ENCODE data around the gene SYNPO2.
"Not testable (repeated sequence)": the region's sequence is repeated elsewhere in the genome, so short reads cannot be mapped to it uniquely, and the experiment has no call there.

The SYNPO2 gene

DNA sequence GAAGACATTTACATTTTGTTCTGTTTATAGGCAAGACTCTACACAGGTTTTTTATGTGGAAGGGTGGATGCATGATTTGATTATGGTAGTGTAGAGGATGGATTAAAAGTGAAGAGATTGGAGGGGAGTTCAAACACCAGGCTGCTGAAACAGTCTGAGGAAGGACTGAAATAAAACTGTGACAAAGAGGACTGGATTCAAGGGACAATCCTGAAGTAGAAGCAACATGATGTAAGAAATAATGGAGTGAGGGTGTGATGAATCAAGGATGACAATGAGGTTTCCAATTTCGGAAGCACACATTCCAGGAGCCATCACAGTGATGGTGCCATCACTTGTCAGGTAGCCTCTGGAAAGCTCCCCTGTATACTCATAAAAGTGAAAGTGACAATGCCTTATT lies 103.5 kb downstream of the SYNPO2 start:
- no peaks in the 10 kb centered on the region for H3K36me3 ChIP-seq (ENCODE audit: control insufficient read depth in 1 of 2, insufficient read depth in 2 of 2, low read length in 2 of 2)
- no peak overlapping the region for H3K4me3 ChIP-seq (ENCODE audit: low read depth in 1 of 2, low read length in 2 of 2)
- H3K27me3 ChIP-seq (ENCODE audit: control insufficient read depth in 1 of 2, insufficient read depth in 2 of 2, low read length in 2 of 2) = no peaks in the 10 kb centered on the region
- no peaks in the 10 kb centered on the region for H3K4me1 ChIP-seq (ENCODE audit: control insufficient read depth in 1 of 2, insufficient read depth in 2 of 2, low read length in 2 of 2)
- no peaks in the 10 kb centered on the region for H3K9me3 ChIP-seq (ENCODE audit: control insufficient read depth in 1 of 2, low read length in 2 of 2)
- no peak overlapping the region for H3K9ac ChIP-seq (ENCODE audit: low read depth in 1 of 2, low read length in 2 of 2)
- H3K27ac ChIP-seq (ENCODE audit: low read depth, low read length) = no peak overlapping the region

GRCh38 chr4:118993333-118993732 lies 104.7 kb downstream of the SYNPO2 start:
- Histone ChIP-seq H3K4me1 (ENCODE audit: control insufficient read depth in 1 of 2, insufficient read depth in 2 of 2, low read length in 2 of 2) (no peaks in the 10 kb centered on the region), H3K27ac (ENCODE audit: low read depth, low read length) (peak overlapping the region; percentile 33), H3K4me3 (ENCODE audit: low read depth in 1 of 2, low read length in 2 of 2) (no peak overlapping the region)

DNA sequence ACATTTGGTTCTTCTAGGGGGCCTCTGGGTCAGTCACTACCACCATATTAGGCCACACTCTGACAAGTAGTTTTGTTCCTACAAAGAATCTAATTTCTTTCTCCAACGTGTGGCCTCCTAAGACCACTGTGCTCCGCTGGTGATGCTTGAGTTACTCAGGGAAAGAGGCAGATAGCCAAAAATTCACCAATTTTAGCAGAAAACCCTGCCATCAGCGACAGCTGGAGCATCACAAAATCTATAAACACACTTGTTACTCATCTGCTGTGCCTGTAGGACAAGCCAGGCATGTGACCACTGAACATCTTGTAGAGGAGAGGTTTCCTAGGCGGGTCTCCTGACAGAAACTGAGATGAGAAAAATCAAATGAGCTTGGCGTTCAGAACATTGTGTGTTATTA lies 105.4 kb downstream of the SYNPO2 start:
- H3K4me1 ChIP-seq (ENCODE audit: control insufficient read depth in 1 of 2, insufficient read depth in 2 of 2, low read length in 2 of 2) = no peaks in the 10 kb centered on the region
- H3K27me3 ChIP-seq (ENCODE audit: control insufficient read depth in 1 of 2, insufficient read depth in 2 of 2, low read length in 2 of 2) = no peaks in the 10 kb centered on the region
- H3K27ac ChIP-seq (ENCODE audit: low read depth, low read length) = no peak overlapping the region

More at GRCh38 chr4:118993333-118993732, 104.7 kb downstream of the SYNPO2 start:
- Histone ChIP-seq H3K27me3 (ENCODE audit: control insufficient read depth in 1 of 2, insufficient read depth in 2 of 2, low read length in 2 of 2) (no peaks in the 10 kb centered on the region), H3K36me3 (ENCODE audit: control insufficient read depth in 1 of 2, insufficient read depth in 2 of 2, low read length in 2 of 2) (no peaks in the 10 kb centered on the region), H3K9me3 (ENCODE audit: control insufficient read depth in 1 of 2, low read length in 2 of 2) (no peaks in the 10 kb centered on the region), H3K9ac (ENCODE audit: low read depth in 1 of 2, low read length in 2 of 2) (no peak overlapping the region)

GRCh38 chr4:118995693-118996391 lies 107.2 kb downstream of the SYNPO2 start:
- Histone ChIP-seq H3K4me1 (ENCODE audit: control insufficient read depth in 1 of 2, insufficient read depth in 2 of 2, low read length in 2 of 2) (no peaks in the 10 kb centered on the region), H3K27ac (ENCODE audit: low read depth, low read length) (no peak overlapping the region), H3K9ac (ENCODE audit: low read depth in 1 of 2, low read length in 2 of 2) (no peak overlapping the region), H3K9me3 (ENCODE audit: control insufficient read depth in 1 of 2, low read length in 2 of 2) (no peaks in the 10 kb centered on the region), H3K27me3 (ENCODE audit: control insufficient read depth in 1 of 2, insufficient read depth in 2 of 2, low read length in 2 of 2) (no peaks in the 10 kb centered on the region), H3K4me3 (ENCODE audit: low read depth in 1 of 2, low read length in 2 of 2) (no peak overlapping the region), H3K36me3 (ENCODE audit: control insufficient read depth in 1 of 2, insufficient read depth in 2 of 2, low read length in 2 of 2) (no peaks in the 10 kb centered on the region)

More for the DNA sequence above, 105.4 kb downstream of the SYNPO2 start:
- Histone ChIP-seq H3K9me3 (ENCODE audit: control insufficient read depth in 1 of 2, low read length in 2 of 2) (no peaks in the 10 kb centered on the region), H3K36me3 (ENCODE audit: control insufficient read depth in 1 of 2, insufficient read depth in 2 of 2, low read length in 2 of 2) (no peaks in the 10 kb centered on the region), H3K9ac (ENCODE audit: low read depth in 1 of 2, low read length in 2 of 2) (no peak overlapping the region), H3K4me3 (ENCODE audit: low read depth in 1 of 2, low read length in 2 of 2) (no peak overlapping the region)

DNA sequence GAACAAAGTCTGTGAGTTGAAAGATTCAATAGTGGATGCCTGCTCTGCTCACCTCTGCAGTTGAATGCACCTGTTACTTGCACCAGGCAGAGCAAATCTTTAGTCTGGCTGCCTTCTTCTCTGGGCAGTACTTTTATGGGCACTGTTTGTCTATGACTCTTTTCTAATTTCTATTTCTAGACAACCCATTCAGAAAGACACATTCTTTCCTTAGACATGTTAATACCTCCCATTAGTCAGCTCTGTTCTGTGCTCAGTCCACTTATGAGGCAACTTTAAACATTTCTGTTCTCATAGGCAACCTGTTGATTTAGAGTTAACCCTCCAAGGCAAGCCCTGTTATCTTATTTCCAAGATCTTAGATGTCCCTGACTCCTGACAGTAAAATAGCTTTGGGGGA lies 108.9 kb downstream of the SYNPO2 start:
- no peaks in the 10 kb centered on the region for H3K36me3 ChIP-seq (ENCODE audit: control insufficient read depth in 1 of 2, insufficient read depth in 2 of 2, low read length in 2 of 2)
- no peak overlapping the region for H3K4me3 ChIP-seq (ENCODE audit: low read depth in 1 of 2, low read length in 2 of 2)
- H3K9ac ChIP-seq (ENCODE audit: low read depth in 1 of 2, low read length in 2 of 2) = no peak overlapping the region
- H3K27me3 ChIP-seq (ENCODE audit: control insufficient read depth in 1 of 2, insufficient read depth in 2 of 2, low read length in 2 of 2) = no peaks in the 10 kb centered on the region
- no peaks in the 10 kb centered on the region for H3K4me1 ChIP-seq (ENCODE audit: control insufficient read depth in 1 of 2, insufficient read depth in 2 of 2, low read length in 2 of 2)
- H3K9me3 ChIP-seq (ENCODE audit: control insufficient read depth in 1 of 2, low read length in 2 of 2) = no peaks in the 10 kb centered on the region
- no peak overlapping the region for H3K27ac ChIP-seq (ENCODE audit: low read depth, low read length)

DNA sequence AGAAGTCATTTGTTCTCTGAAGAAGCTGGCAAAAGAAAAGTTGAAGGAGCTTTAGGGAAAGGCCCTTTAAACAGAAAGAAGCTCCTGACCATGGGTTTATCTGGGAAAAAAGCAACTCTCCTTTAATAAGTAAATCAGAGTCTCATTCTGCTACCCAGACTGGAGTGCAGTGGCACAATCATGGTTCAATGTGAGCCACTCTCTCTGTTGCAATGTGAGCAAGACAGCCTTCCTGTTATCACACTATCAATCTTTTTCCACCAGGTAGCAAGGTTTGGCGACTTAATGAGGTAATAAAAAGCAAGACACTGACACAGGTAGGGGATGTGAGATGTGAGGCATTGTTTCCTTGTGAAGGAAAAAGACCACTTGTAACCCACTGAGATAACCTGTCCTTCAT lies 111.3 kb downstream of the SYNPO2 start:
- Histone ChIP-seq H3K27me3 (ENCODE audit: control insufficient read depth in 1 of 2, insufficient read depth in 2 of 2, low read length in 2 of 2) (no peaks in the 10 kb centered on the region), H3K4me3 (ENCODE audit: low read depth in 1 of 2, low read length in 2 of 2) (no peak overlapping the region), H3K9ac (ENCODE audit: low read depth in 1 of 2, low read length in 2 of 2) (no peak overlapping the region), H3K36me3 (ENCODE audit: control insufficient read depth in 1 of 2, insufficient read depth in 2 of 2, low read length in 2 of 2) (no peaks in the 10 kb centered on the region), H3K4me1 (ENCODE audit: control insufficient read depth in 1 of 2, insufficient read depth in 2 of 2, low read length in 2 of 2) (no peaks in the 10 kb centered on the region), H3K27ac (ENCODE audit: low read depth, low read length) (peak overlapping the region; percentile 21), H3K9me3 (ENCODE audit: control insufficient read depth in 1 of 2, low read length in 2 of 2) (no peaks in the 10 kb centered on the region)

DNA sequence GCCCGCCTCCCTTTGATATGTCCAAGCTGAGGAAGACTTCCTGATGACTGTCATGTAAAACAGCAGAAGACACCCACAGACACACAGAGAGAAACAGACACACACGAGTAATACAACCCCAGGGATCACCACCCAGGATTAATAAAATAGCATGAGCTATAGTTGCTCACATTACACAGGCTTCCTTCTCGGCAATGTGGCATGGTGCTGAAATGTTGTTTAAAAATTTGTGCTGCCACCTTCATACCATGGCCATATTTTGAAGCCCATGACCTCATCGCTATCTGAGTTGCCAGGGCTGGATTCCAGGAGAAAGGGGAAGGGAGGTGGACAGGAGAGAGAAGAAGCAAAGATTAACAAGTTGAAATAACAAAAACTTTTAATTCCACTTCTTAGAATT lies 111.7 kb downstream of the SYNPO2 start:
- no peaks in the 10 kb centered on the region for H3K27me3 ChIP-seq (ENCODE audit: control insufficient read depth in 1 of 2, insufficient read depth in 2 of 2, low read length in 2 of 2)
- no peak overlapping the region for H3K27ac ChIP-seq (ENCODE audit: low read depth, low read length)
- no peak overlapping the region for H3K4me3 ChIP-seq (ENCODE audit: low read depth in 1 of 2, low read length in 2 of 2)
- no peaks in the 10 kb centered on the region for H3K36me3 ChIP-seq (ENCODE audit: control insufficient read depth in 1 of 2, insufficient read depth in 2 of 2, low read length in 2 of 2)
- no peaks in the 10 kb centered on the region for H3K4me1 ChIP-seq (ENCODE audit: control insufficient read depth in 1 of 2, insufficient read depth in 2 of 2, low read length in 2 of 2)
- no peaks in the 10 kb centered on the region for H3K9me3 ChIP-seq (ENCODE audit: control insufficient read depth in 1 of 2, low read length in 2 of 2)
- no peak overlapping the region for H3K9ac ChIP-seq (ENCODE audit: low read depth in 1 of 2, low read length in 2 of 2)

GRCh38 chr4:119002476-119002875 lies 113.8 kb downstream of the SYNPO2 start:
- Histone ChIP-seq H3K36me3 (ENCODE audit: control insufficient read depth in 1 of 2, insufficient read depth in 2 of 2, low read length in 2 of 2) (no peaks in the 10 kb centered on the region), H3K4me3 (ENCODE audit: low read depth in 1 of 2, low read length in 2 of 2) (no peak overlapping the region), H3K9me3 (ENCODE audit: control insufficient read depth in 1 of 2, low read length in 2 of 2) (no peaks in the 10 kb centered on the region), H3K4me1 (ENCODE audit: control insufficient read depth in 1 of 2, insufficient read depth in 2 of 2, low read length in 2 of 2) (no peaks in the 10 kb centered on the region), H3K27ac (ENCODE audit: low read depth, low read length) (no peak overlapping the region), H3K9ac (ENCODE audit: low read depth in 1 of 2, low read length in 2 of 2) (no peak overlapping the region), H3K27me3 (ENCODE audit: control insufficient read depth in 1 of 2, insufficient read depth in 2 of 2, low read length in 2 of 2) (no peaks in the 10 kb centered on the region)

GRCh38 chr4:119003001-119003400 lies 114.3 kb downstream of the SYNPO2 start:
- not testable (repeated sequence) for H3K36me3 ChIP-seq (ENCODE audit: control insufficient read depth in 1 of 2, insufficient read depth in 2 of 2, low read length in 2 of 2); H3K4me1 ChIP-seq (ENCODE audit: control insufficient read depth in 1 of 2, insufficient read depth in 2 of 2, low read length in 2 of 2); H3K27ac ChIP-seq (ENCODE audit: low read depth, low read length); H3K9me3 ChIP-seq (ENCODE audit: control insufficient read depth in 1 of 2, low read length in 2 of 2); H3K4me3 ChIP-seq (ENCODE audit: low read depth in 1 of 2, low read length in 2 of 2); H3K9ac ChIP-seq (ENCODE audit: low read depth in 1 of 2, low read length in 2 of 2); H3K27me3 ChIP-seq (ENCODE audit: control insufficient read depth in 1 of 2, insufficient read depth in 2 of 2, low read length in 2 of 2)

DNA sequence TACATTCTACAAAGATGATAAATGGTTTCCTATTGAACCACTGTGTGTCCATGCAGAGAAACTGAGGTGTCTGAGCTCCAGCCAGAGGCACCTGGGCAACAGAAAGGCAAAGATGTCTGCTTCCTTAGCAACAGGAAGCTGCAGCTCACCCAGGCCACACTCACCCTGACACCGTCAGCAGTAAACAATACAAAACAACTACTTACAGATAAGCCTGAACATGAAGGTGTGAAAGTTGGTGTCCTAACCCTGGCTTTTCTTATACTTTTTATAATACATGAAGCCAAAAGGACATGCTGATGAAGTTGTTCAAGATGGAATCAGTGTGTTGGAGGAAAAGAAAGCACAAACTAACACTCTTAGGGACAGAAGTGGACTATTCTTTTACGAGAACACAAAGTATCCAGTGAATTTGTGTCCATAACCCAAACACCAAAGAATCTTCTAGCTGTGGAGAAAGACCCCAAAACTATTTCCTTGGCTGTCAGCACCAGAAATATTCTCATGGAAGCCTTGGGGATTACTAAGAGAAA lies 117.3 kb downstream of the SYNPO2 start:
- Histone ChIP-seq H3K9ac (ENCODE audit: low read depth in 1 of 2, low read length in 2 of 2) (no peak overlapping the region), H3K4me3 (ENCODE audit: low read depth in 1 of 2, low read length in 2 of 2) (no peak overlapping the region), H3K4me1 (ENCODE audit: control insufficient read depth in 1 of 2, insufficient read depth in 2 of 2, low read length in 2 of 2) (no peaks in the 10 kb centered on the region), H3K36me3 (ENCODE audit: control insufficient read depth in 1 of 2, insufficient read depth in 2 of 2, low read length in 2 of 2) (no peaks in the 10 kb centered on the region), H3K9me3 (ENCODE audit: control insufficient read depth in 1 of 2, low read length in 2 of 2) (no peaks in the 10 kb centered on the region), H3K27me3 (ENCODE audit: control insufficient read depth in 1 of 2, insufficient read depth in 2 of 2, low read length in 2 of 2) (no peaks in the 10 kb centered on the region), H3K27ac (ENCODE audit: low read depth, low read length) (no peak overlapping the region)

All from duodenal mucosa (tissue), 2 donors.